NCI-H526 (cell line): ENCODE measurements around the gene PRSS53.
"Not testable (repeated sequence)": the region's sequence is repeated elsewhere in the genome, so short reads cannot be mapped to it uniquely, and the experiment has no call there.

Source experiments
- DNase-seq, 2 experiments: peaks; one replicate each; lab custom pipeline; 2025; lab: John Stamatoyannopoulos, UW

The PRSS53 gene

GRCh38 chr16:31088459-31089183 lies at the start of gene PRSS53:
Gene PRSS53, minus strand, starts transcription at chr16:31088943. Its CDS starts 134 bp downstream, at chr16:31088809.
- DNase-seq = no peak

GRCh38 chr16:31136822-31137499 lies 48.2 kb upstream of the PRSS53 start:
- DNase-seq = not testable (repeated sequence)

GRCh38 chr16:31136287-31136662 lies 47.5 kb upstream of the PRSS53 start:
- no peak for DNase-seq

- DNase-seq = peak in 1 of 2 experiments; percentile 62
Measured at GRCh38 chr16:31135535-31136286, 47.0 kb upstream of the PRSS53 start, which contains the start of gene PRSS8. Gene PRSS8, minus strand, starts transcription at chr16:31135727. Its CDS starts 229 bp downstream, at chr16:31135498.

- DNase-seq = peak; percentile 21 to 41
Measured at GRCh38 chr16:31134625-31135534, 46.1 kb upstream of the PRSS53 start.

- DNase-seq = no peak
Measured at GRCh38 chr16:31134091-31134571, 45.4 kb upstream of the PRSS53 start.

GRCh38 chr16:31133046-31133501 lies 44.3 kb upstream of the PRSS53 start:
- DNase-seq = no peak

- DNase-seq = no peak
Measured at GRCh38 chr16:31132303-31132979, 43.7 kb upstream of the PRSS53 start.

- DNase-seq = no peak
Measured at GRCh38 chr16:31131841-31132271, 43.1 kb upstream of the PRSS53 start.

- no peak for DNase-seq
Measured at GRCh38 chr16:31131416-31131815, 42.7 kb upstream of the PRSS53 start.

GRCh38 chr16:31130899-31131298 lies 42.2 kb upstream of the PRSS53 start:
- DNase-seq = no peak

GRCh38 chr16:31130336-31130891 lies 41.7 kb upstream of the PRSS53 start:
- DNase-seq = no peak

- DNase-seq = no peak
Measured at GRCh38 chr16:31129568-31130335, 41.0 kb upstream of the PRSS53 start.

- no peak for DNase-seq
Measured at GRCh38 chr16:31128711-31129567, 40.2 kb upstream of the PRSS53 start.

GRCh38 chr16:31127182-31127581 lies 38.4 kb upstream of the PRSS53 start:
- no peak for DNase-seq

- no peak for DNase-seq
Measured at GRCh38 chr16:31125844-31126243, 37.1 kb upstream of the PRSS53 start.

- DNase-seq = no peak
Measured at GRCh38 chr16:31120129-31120528, 31.4 kb upstream of the PRSS53 start.
